HG03354 (cell line): Measurements from ENCODE around the gene LCA5L.

Experiments used
- ATAC-seq: cut with Tn5 transposase; IDR thresholded peaks from one replicate; pipeline ENCODE4 v1.9.1; 2021; ENCODE audit warnings: mild to moderate bottlenecking; ENCODE audit not compliant: unreplicated experiment, poor library complexity, severe bottlenecking

Gene LCA5L

DNA sequence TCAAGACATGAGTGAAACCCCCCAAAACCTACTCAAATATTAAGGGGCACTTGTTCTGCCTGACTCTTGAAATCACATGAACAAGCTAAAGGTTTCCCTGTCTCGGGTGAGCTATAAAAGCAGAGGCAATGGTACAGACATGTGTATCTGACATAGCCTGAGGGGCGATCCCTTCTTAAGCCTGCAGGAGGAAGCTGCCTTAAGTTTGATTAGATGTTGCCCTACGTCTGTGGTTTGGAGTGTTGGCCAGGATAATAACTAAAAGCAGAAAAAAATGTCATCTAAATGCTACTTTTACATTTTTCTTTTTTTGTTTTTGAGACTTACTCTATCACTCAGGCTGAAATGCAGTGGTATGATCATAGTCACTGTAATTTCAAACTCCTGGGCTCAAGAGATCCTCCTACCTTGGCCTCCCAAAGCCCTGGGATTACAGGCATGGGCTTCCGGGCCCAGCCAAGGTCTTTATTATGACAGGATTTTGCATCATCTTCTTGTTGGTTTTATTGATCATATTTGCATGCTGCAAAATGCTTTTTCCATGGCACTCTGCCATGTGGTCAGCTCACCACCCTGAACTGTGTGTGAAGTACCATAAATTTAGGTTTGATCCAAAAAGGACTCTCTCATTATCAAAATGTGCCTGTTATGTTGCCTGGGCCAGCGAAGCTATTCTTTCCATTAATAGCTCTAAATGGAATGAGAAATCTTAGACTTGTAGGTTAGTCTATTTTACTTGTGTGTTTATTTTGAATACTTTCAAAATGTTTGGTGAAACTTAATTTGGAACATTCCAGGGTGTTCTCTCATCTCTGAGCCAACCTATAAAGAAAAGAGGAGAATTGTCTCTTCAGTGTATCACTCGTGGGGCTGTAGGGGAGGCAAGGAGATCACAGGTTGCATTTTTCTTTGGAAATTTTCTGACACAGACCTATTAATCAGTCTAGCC, 81.7 kb downstream of the LCA5L start:
- no peak for ATAC-seq

DNA sequence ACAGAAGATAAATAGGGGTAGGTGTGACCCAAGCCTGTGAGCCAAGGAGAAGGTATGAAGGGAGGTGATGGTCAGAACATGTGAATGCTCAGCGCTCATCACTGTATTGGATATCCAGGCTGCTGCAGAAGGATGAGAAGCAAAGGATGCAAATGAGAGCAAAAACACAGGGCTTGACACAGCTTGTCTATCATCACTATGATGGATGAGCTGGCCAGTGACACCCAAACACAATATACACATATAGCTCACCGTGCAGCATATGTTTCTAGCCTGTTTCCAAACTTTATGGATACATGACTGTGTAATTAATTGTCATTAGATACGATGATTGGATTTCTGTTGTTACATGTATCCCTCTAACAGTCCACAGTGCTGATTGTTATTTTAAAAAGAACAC, 82.8 kb downstream of the LCA5L start:
- no peak for ATAC-seq

DNA sequence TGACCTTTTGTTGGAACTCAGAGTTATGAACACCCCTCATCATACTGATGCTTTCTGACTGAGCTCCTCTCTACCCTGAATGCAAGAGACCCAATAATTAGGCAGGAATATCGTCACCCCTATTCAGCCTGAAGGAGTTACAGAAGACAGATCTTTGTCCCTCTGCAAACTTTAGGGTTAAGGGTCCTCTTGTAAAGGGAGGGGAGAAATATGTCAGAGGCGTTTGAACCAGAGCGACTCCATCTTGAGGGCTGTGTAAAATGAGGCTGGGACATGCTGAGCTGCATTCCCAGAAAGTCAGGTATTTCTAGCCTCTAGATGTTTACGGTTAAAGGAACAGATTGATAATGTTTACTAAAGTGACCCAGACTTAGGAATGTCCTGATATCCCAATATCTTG, 86.2 kb downstream of the LCA5L start:
- no peak for ATAC-seq
